ENCODE results near the gene INTS6L. TPM values are rescaled to one million over a fixed set of nuclear protein-coding genes. Genes with fewer than 3 reads are reported as not detected.

Gene INTS6L
- total RNA-seq, 2 experiments from 2014 or later = 26.7 to 30.5 TPM

GRCh38 chrX:135572436-135572835 lies 52.0 kb downstream of the INTS6L start:
- H3K27ac Mint-ChIP-seq = no peak overlapping the region
- peaks cover 61% of the 10 kb centered on the region for H3K36me3 Mint-ChIP-seq (ENCODE audit: low read depth)
- POLR2A ChIA-PET = no interaction called here
- no peaks in the 10 kb centered on the region for H3K27me3 ChIP-seq (ENCODE audit: control insufficient read depth in 1 of 2, insufficient read depth in 2 of 2, low read length in 2 of 2)
- peaks cover 42% of the 10 kb centered on the region for H3K36me3 ChIP-seq (ENCODE audit: insufficient read depth, low read length)
- intact Hi-C loops (cut with DNase I, micrococcal nuclease) = loop anchor here in 1 of 2 experiments (1.0 to 10.0 kb wide), 2 partner anchors 48 to 88 kb away; partner anchors contain the start of gene INTS6L
- DNase-seq (peak in 2 of 14 experiments; percentile 4 to 7), ATAC-seq (ENCODE audit: poor library complexity) (no peak)
- TF ChIP-seq CTCF (IDR thresholded peaks at IDR 0.05) = peak; percentile 41
- no peaks in the 10 kb centered on the region for H3K27me3 Mint-ChIP-seq
- CTCF ChIA-PET = no interaction called here
- no peaks in the 10 kb centered on the region for H3K9me3 Mint-ChIP-seq
- no peak overlapping the region for H3K4me3 ChIP-seq (ENCODE audit: low read length)
- H3K9me3 ChIP-seq (ENCODE audit: control insufficient read depth in 1 of 2, insufficient read depth in 1 of 2, low read length in 2 of 2) = no peaks in the 10 kb centered on the region
- H3K4me1 Mint-ChIP-seq (ENCODE audit: low read depth) = no peaks in the 10 kb centered on the region
- H3K27ac ChIP-seq (ENCODE audit: low read depth in 1 of 2, low read length in 2 of 2) = no peak overlapping the region
- no peak overlapping the region for H3K4me3 Mint-ChIP-seq
- no peaks in the 10 kb centered on the region for H3K4me1 ChIP-seq (ENCODE audit: insufficient read depth, low read length)

- H3K4me1 Mint-ChIP-seq (ENCODE audit: low read depth) = no peaks in the 10 kb centered on the region
- H3K9me3 Mint-ChIP-seq = no peaks in the 10 kb centered on the region
- ChIA-PET CTCF (no interaction called here), POLR2A (no interaction called here)
- no peak overlapping the region for H3K4me3 ChIP-seq (ENCODE audit: low read length)
- H3K36me3 ChIP-seq (ENCODE audit: insufficient read depth, low read length) = peaks cover 32% of the 10 kb centered on the region
- no peak overlapping the region for H3K27ac ChIP-seq (ENCODE audit: low read depth in 1 of 2, low read length in 2 of 2)
- no peaks in the 10 kb centered on the region for H3K27me3 ChIP-seq (ENCODE audit: control insufficient read depth in 1 of 2, insufficient read depth in 2 of 2, low read length in 2 of 2)
- no peaks in the 10 kb centered on the region for H3K27me3 Mint-ChIP-seq
- DNase-seq (no peak), ATAC-seq (ENCODE audit: poor library complexity) (no peak)
- intact Hi-C loops (cut with DNase I, micrococcal nuclease) = no loop called here
- no peaks in the 10 kb centered on the region for H3K4me1 ChIP-seq (ENCODE audit: insufficient read depth, low read length)
- peaks cover 43% of the 10 kb centered on the region for H3K36me3 Mint-ChIP-seq (ENCODE audit: low read depth)
- no peaks in the 10 kb centered on the region for H3K9me3 ChIP-seq (ENCODE audit: control insufficient read depth in 1 of 2, insufficient read depth in 1 of 2, low read length in 2 of 2)
- H3K4me3 Mint-ChIP-seq = no peak overlapping the region
- no peak for TF ChIP-seq CTCF (IDR thresholded peaks at IDR 0.05)
- no peak overlapping the region for H3K27ac Mint-ChIP-seq
These were observed 61.0 kb downstream of the INTS6L start for GRCh38 chrX:135581496-135581895.

- H3K27ac ChIP-seq (ENCODE audit: low read depth in 1 of 2, low read length in 2 of 2) = no peak overlapping the region
- TF ChIP-seq CTCF (IDR thresholded peaks at IDR 0.05) = no peak
- H3K4me1 ChIP-seq (ENCODE audit: insufficient read depth, low read length) = no peaks in the 10 kb centered on the region
- no peak overlapping the region for H3K27ac Mint-ChIP-seq
- peaks cover 8% of the 10 kb centered on the region for H3K36me3 ChIP-seq (ENCODE audit: insufficient read depth, low read length)
- ChIA-PET CTCF (no interaction called here), POLR2A (no interaction called here)
- H3K4me1 Mint-ChIP-seq (ENCODE audit: low read depth) = no peaks in the 10 kb centered on the region
- H3K4me3 Mint-ChIP-seq = no peak overlapping the region
- no peaks in the 10 kb centered on the region for H3K9me3 Mint-ChIP-seq
- no peak overlapping the region for H3K4me3 ChIP-seq (ENCODE audit: low read length)
- no peaks in the 10 kb centered on the region for H3K9me3 ChIP-seq (ENCODE audit: control insufficient read depth in 1 of 2, insufficient read depth in 1 of 2, low read length in 2 of 2)
- no peak for ATAC-seq (ENCODE audit: poor library complexity)
- intact Hi-C loops (cut with DNase I, micrococcal nuclease) = no loop called here
- peaks cover 6% of the 10 kb centered on the region for H3K36me3 Mint-ChIP-seq (ENCODE audit: low read depth)
- DNase-seq = no peak
- H3K27me3 ChIP-seq (ENCODE audit: control insufficient read depth in 1 of 2, insufficient read depth in 2 of 2, low read length in 2 of 2) = no peaks in the 10 kb centered on the region
- no peaks in the 10 kb centered on the region for H3K27me3 Mint-ChIP-seq
These were observed 64.7 kb downstream of the INTS6L start for GRCh38 chrX:135585153-135585552.
